Measurements from ENCODE around the gene CNPY1.

Gene CNPY1

GRCh38 chr7:155512246-155512887, 34.0 kb downstream of the CNPY1 start:
- DNase-seq (ENCODE audit: low spot score), result no peak

- no peak for DNase-seq (ENCODE audit: low spot score)
Measured at GRCh38 chr7:155511702-155511996, 34.7 kb downstream of the CNPY1 start.

GRCh38 chr7:155510975-155511701, 35.2 kb downstream of the CNPY1 start:
- DNase-seq (ENCODE audit: low spot score), result no peak

- peak; percentile 81 for DNase-seq (ENCODE audit: low spot score)
Measured at GRCh38 chr7:155509725-155510551, 36.4 kb downstream of the CNPY1 start.

- no peak for DNase-seq (ENCODE audit: low spot score)
Measured at GRCh38 chr7:155509359-155509724, 37.0 kb downstream of the CNPY1 start.

GRCh38 chr7:155508376-155509358, 37.7 kb downstream of the CNPY1 start:
- DNase-seq (ENCODE audit: low spot score), result no peak

GRCh38 chr7:155507576-155507975, 38.8 kb downstream of the CNPY1 start:
- no peak for DNase-seq (ENCODE audit: low spot score)

GRCh38 chr7:155506854-155507337, 39.5 kb downstream of the CNPY1 start:
- no peak for DNase-seq (ENCODE audit: low spot score)

GRCh38 chr7:155505422-155505793, 41.0 kb downstream of the CNPY1 start:
- DNase-seq (ENCODE audit: low spot score), result no peak

GRCh38 chr7:155497149-155497901, 49.0 kb downstream of the CNPY1 start:
- peak; percentile 33 for DNase-seq (ENCODE audit: low spot score)

GRCh38 chr7:155496267-155497005, 49.9 kb downstream of the CNPY1 start:
- DNase-seq (ENCODE audit: low spot score), result peak; percentile 41

GRCh38 chr7:155495440-155496248, 50.7 kb downstream of the CNPY1 start:
- DNase-seq (ENCODE audit: low spot score), result no peak

- DNase-seq (ENCODE audit: low spot score), result no peak
Measured at GRCh38 chr7:155494551-155494950, 51.8 kb downstream of the CNPY1 start.

GRCh38 chr7:155493744-155494538, 52.4 kb downstream of the CNPY1 start:
- no peak for DNase-seq (ENCODE audit: low spot score)

- DNase-seq (ENCODE audit: low spot score), result no peak
Measured at GRCh38 chr7:155491812-155492211, 54.5 kb downstream of the CNPY1 start.

- peak; percentile 91 for DNase-seq (ENCODE audit: low spot score)
Measured at GRCh38 chr7:155490697-155491628, 55.4 kb downstream of the CNPY1 start.
